NCI-H2196 treated with DMSO at 0.1 percent for 48 hours (cell line): ENCODE results near the gene PTPRA.

Experiments
- DNase-seq: peaks from one replicate; lab custom pipeline; 2025; ENCODE audit not compliant: unreplicated experiment; lab: John Stamatoyannopoulos, UW

The PTPRA gene

GRCh38 chr20:2921506-2921905 lies 48.2 kb downstream of the PTPRA start:
- no peak for DNase-seq

- no peak for DNase-seq
Observed at GRCh38 chr20:2922957-2923356, 49.7 kb downstream of the PTPRA start.

- no peak for DNase-seq
Observed at GRCh38 chr20:2930538-2930937, 57.3 kb downstream of the PTPRA start.

DNA sequence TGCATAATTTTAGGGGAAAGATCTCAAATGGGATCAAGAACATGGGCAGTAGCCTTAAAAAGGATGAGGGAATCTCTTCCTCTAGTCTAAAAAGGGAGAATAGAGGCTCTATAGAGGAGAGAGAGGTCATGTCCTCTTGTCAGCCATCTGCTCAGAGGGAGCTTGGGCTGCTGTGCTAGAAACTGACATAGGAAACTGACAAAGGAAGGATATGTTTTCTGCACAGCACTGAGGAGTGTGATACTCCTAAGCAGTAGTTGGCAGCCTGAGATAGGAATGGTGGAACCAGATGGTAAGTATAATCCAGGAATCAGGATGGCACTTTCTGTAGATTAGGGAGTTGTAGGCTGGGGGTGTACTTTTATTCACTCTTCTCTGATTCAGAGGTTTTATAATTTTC lies 59.2 kb downstream of the PTPRA start:
- no peak for DNase-seq

- DNase-seq = no peak
Observed at GRCh38 chr20:2937902-2938301, 64.6 kb downstream of the PTPRA start.

DNA sequence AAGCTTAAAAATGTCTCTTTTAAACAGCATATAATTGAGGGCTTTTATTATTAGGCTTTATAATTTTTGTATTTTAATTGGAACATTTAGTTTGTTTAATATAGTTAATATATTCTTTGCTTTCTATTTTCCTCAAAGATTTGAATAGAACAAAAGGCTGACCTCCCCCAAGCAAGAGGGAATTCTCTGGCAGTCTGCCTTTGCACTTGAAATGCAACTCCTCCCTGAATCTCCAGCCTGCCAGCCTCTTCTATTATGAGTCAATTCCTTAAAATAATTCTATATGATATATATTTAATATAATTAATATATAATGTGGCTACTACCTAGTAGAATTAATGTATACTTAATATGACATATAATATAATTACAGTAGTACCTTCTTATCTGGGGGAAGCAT lies 69.2 kb downstream of the PTPRA start:
- no peak for DNase-seq

GRCh38 chr20:2946988-2947961 lies 74.0 kb downstream of the PTPRA start:
- no peak for DNase-seq

DNA sequence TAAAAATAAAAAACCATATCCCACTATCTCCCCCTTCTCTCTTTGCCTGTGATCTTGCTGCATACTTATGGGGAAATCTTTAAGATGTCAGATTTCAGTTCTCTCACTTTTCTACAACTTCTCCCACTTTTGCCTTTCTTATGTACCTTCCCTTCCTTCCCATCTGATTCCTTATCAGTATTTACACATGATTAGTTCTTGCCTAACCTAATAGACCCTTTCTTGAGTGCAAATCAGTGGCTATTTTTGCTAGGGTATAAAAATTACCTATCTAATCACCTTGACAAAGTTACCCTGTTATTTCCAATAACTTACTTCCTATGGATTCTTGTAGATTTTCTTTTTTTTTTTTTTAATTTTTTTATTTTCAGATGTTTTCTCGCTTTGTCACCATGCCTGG lies 75.7 kb downstream of the PTPRA start:
- no peak for DNase-seq

GRCh38 chr20:2952766-2953165 lies 79.5 kb downstream of the PTPRA start:
- DNase-seq = no peak

GRCh38 chr20:2955257-2955970 lies 82.1 kb downstream of the PTPRA start:
- no peak for DNase-seq

GRCh38 chr20:2956480-2956879 lies 83.2 kb downstream of the PTPRA start:
- no peak for DNase-seq

- no peak for DNase-seq
Observed at GRCh38 chr20:2967841-2968240, 94.6 kb downstream of the PTPRA start.

DNA sequence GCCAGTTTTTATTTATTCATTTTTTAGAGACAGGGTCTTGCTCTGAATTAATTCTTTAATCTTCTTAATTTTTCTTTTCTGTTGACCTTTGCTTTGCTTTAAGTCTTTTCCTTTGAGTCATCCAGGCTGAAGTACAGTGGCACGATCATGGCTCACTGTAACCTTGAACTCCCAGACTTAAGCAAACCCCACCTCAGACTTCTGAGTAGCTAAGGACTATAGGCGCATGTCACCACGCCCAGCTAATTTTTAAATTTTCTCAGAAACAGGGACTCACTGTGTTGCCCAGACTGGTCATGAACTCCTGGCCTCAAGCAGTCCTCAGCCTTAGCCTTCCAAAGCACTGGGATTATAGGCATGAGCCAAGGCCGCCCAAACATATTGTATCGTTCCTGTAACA lies 98.8 kb downstream of the PTPRA start:
- DNase-seq = no peak

- DNase-seq = no peak
Observed at GRCh38 chr20:2973574-2973973, 100.3 kb downstream of the PTPRA start.

DNA sequence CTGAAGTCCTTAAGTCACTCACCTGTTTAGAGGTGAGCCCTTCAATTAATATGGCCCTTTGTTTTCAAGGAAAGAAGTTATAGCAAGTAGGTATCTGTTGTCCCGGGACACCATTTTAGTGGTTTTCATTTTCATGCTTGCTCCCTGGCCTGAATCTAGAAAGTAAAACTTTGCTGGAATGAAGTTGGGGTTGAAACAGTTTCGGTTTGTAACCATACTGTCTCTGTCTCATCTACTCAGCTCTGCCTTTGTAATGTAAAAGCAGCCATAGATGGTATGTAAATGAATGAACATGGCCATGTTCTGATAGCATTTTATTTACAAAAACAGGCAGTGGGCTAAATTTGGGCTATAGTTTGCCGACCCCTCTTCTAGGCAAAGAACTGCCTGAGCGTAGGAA lies 105.2 kb downstream of the PTPRA start:
- no peak for DNase-seq

GRCh38 chr20:2981646-2982045 lies 108.4 kb downstream of the PTPRA start:
- no peak for DNase-seq

DNA sequence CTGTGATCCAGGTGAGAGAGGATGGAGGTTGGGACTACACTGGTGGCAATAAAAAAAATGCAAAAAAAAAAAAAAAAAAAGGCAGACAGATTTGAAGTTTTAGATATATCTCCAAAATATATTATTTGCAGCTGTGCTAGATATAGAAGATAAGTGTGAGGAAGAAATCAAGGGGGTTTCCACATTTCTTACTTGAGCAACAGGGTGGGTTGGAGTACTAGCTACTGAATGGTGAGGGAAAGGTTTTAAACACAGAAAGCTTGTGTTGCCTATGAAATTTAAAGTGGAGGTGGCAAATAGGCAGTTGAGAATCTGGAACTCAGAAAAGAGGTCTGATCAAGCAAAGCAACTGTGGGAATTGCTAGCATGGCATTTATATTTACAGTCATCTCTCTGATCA lies 110.2 kb downstream of the PTPRA start:
- DNase-seq = no peak

DNA sequence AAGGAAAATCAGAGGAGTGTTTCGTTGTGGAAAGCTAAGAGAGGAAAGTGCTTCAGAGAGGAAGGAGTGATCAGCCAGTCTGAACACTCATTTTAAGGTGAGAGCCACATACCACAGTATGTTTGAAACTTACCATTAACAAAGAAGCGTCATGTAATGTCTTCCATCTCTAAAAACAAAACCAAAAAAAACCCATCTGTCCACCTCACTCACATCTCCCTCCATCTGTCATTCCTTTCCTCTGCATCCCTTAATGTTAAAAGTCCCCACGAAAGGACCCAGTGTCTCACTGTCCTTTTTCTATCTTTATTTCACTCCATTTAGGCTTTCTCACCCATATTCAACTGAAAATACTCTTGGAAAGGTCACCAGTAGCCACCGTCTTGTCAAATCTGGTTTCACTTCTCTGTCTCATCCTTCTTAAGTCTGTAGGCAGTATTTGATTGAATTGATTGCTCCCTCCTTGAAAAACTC lies 110.8 kb downstream of the PTPRA start:
- no peak for DNase-seq

- DNase-seq = no peak
Observed at GRCh38 chr20:2984956-2985661, 111.8 kb downstream of the PTPRA start.

GRCh38 chr20:2986466-2986865 lies 113.2 kb downstream of the PTPRA start:
- DNase-seq = no peak

DNA sequence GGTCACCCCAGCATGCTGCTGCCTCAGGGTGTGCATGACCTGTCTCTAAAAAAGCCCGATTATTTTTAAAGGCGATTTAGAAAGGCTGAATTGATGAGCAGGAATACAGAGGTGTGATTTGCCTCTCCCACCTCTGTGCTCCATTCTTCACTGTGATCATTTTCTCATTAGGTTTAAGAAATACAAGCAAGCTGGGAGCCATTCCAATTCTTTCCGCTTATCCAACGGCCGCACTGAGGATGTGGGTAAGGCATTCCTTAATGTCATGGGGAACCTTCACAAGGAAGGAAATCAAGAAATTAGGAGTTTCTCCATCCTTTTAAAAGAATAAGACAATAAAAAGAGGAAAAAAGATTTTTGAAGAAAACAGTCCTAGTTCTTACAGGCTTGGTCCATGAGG lies 114.6 kb downstream of the PTPRA start:
- no peak for DNase-seq

- no peak for DNase-seq
Observed at GRCh38 chr20:2991532-2991931, 118.3 kb downstream of the PTPRA start.
